Umbilical cord (tissue), 2 donors: ENCODE results near the gene CNOT3. TPM values are rescaled to one million over a fixed set of nuclear protein-coding genes. Genes with fewer than 3 reads are reported as not detected.

Experiments
- DNase-seq: peaks from one replicate; pipeline ENCODE4 v3.0.0-alpha.2; 2015; ENCODE audit warnings: low spot score
- total RNA-seq: library from RNA; depleted of rRNA; stranded (reverse); fragments of >200 nt; gene quantifications from one replicate; pipeline ENCODE4 v1.2.3, GENCODE V29; 2014; ENCODE audit warnings: low replicate concordance; ENCODE audit not compliant: insufficient read depth

CNOT3 gene
- total RNA-seq, 1 donor from 2014 or later: 2.6 TPM

DNA sequence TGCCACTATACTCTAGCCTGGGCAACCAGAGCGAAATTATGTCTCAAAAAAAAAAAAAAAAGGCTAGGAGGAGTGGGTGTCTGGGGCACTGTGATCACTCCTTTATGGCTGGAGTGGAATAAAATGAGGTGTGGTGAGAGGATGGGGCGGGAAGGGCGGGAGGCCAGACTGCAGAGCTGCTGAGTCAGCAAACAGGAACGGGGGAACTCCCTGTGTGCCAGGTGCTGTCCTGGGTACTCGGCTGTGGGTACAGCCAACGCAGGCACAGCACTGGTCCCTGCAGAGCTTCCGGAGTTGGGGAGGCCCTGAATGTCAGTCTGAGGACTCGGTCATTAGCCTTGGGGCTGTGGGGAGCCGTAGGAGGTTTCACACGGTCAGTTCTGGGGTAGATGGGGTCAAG lies 16.3 kb upstream of the CNOT3 start:
- DNase-seq: no peak

DNA sequence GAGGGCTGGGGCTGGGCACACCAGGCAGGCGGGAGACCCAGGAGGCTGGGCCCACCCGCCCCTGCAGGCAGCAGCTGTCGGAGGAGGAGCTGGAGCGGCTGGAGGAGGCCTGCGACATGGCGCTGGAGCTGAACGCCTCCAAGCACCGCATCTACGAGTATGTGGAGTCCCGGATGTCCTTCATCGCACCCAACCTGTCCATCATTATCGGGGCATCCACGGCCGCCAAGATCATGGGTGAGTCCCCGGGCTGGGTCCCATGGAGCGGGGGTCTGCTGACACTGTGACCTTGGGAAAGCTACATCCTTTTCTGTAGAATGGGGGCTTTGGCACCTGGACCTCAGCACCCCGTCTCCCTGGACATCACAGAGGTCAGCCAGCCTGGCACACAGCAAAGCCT lies 13.9 kb upstream of the CNOT3 start:
- no peak for DNase-seq

DNA sequence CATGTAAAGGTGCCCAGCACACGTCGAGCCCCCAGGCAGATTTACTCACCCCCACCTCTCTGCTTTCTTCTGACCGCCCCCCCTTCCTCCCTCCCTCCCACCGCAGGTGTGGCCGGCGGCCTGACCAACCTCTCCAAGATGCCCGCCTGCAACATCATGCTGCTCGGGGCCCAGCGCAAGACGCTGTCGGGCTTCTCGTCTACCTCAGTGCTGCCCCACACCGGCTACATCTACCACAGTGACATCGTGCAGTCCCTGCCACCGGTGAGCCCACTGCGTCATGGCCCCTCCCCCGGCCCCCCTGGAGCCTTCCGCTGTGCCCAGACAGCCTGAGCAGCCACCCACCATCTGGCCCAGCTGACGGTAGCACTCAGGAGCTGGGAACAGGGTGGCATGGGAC lies 13.2 kb upstream of the CNOT3 start:
- DNase-seq: no peak

GRCh38 chr19:54125713-54126112 lies 11.8 kb upstream of the CNOT3 start:
- no peak for DNase-seq

- no peak for DNase-seq
Measured at GRCh38 chr19:54127688-54128440, 9.7 kb upstream of the CNOT3 start.

GRCh38 chr19:54128441-54128725 lies 9.2 kb upstream of the CNOT3 start:
- no peak for DNase-seq

GRCh38 chr19:54128796-54129616 lies 8.6 kb upstream of the CNOT3 start:
- DNase-seq: no peak

GRCh38 chr19:54129617-54129996 lies 8.0 kb upstream of the CNOT3 start:
- DNase-seq: no peak

DNA sequence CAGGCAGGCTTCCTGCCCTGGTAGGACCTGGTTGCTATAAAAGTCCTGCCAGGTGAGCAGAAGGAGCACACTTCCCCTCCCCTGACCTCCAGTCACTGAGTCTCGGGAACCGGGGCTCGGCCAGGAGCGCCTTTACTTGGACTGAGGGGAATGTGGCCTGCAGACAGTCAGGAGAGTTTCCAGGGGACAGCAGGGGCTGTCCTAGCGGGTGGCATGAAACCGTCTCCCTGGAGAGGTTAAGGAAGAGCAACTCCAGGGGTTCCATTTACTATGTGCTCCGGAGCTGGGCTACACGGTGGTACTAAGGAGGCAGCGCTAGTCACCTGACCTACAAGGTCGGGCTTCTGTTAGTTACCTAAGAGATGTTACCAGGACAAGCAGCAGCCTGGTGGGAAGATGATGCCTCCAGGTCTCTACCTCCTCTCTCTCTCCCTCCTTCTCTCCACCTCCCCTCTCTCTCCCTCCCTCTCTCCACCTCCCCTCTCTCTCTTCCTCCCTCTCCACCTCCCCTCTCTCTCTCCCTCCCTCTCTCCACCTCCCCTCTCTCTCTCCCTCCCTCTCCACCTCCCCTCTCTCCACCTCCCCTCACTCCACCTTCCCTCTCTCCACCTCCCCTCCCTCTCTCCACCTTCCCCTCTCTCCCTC lies 4.1 kb upstream of the CNOT3 start:
- peak; percentile 55 for DNase-seq

DNA sequence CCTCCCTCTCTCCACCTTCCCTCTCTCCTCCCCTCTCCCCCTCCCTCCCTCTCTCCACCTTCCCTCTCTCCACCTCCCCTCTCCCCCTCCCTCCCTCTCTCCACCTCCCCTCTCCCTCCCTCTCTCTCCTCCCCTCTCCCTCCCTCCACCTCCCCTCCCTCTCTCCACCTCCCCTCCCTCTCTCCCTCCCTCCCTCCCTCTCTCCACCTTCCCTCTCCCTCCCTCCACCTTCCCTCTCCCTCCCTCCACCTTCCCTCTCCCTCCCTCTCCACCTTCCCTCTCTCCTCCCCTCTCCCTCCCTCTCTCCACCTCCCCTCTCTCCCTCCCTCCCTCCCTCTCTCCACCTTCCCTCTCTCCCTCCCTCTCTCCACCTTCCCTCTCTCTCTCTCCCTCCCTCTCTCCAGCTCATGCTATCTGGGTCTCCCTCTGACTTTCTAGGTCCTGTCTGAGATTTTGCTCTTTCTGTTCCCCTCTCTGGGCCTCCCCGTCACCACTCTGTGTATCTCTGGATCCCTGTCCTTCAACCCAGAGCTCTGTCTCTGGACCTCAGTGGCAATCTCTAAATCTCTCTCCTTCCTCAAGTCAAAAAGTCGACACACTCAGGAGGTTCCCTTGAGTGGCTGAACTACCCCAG lies 3.5 kb upstream of the CNOT3 start:
- no peak for DNase-seq

DNA sequence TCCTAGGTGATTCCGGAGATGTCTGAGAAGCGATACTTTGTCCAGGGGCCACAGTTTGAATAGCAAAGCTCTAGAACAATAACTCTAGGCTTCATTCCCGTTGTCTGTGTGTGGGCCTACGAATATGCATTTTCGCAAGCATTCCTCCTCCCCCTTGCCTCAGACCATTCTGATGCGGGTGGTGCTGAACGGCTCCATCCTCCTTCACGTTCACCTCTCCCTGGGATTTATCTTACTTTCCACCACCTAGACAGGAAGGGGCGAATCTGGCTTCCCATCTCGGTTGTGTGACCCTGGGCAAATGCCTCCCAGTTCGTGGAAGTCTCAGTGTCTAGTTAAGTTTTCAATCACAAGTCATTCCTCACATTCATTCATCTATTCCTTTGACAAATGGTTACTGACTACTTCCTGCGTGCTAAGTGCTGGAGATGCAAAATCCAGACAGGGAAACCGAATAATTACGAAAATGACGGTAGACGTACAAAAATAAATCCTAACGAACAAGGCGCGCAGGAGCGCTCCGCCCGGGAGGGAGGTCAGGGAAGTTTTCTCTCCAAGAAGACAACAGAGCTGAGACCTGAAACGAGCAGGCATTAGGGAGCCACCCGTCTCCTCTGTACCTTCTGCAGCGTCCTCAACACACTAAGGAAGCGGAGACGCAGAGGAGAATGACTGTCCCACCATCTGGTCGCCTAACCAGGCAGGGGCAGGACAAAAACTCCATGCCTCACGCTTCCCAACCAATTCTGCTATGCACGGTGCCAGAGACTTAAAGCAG lies 1.3 kb upstream of the CNOT3 start:
- no peak for DNase-seq

- peak; percentile 100 for DNase-seq
Measured at GRCh38 chr19:54136864-54137698, 481 bp upstream of the CNOT3 start.

DNA sequence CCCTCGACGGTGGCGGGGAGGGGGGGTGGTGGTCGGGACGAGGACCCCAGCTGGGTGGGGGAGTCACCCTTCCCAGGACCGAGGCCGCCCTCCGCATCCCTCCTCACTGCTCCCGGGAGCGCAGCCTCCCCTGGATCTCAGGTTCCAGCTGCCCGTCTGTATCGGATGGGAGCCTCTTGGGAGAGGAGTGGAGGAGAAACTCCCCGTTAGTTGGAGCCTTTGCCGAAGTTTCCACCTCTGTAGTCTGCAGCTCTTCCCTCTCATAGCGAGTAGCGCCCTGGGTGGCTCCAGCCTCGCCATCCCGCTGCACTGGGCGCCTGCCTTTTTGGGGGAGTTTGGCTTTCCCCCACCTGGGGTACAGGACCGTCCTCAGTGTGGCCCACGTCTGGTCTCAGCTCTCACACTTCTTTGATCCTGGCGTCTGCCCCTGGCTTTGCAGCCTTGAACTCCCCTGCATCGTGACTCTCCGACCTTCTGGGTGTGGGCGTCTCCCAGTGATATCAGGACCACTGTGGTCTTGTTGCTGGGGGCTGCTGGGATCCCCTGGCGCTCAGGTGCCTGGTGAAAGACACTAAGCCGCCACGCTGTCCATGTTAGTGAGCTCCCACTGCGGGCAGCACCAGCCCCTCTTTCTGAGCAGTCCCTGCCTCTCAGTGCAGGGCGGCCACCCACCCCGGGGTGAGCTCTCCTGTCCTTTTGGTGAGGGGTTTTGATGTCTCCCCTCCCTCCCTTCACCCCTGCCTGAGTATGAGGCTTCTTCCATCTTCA lies 1.1 kb downstream of the CNOT3 start:
- no peak for DNase-seq

GRCh38 chr19:54141356-54141755 lies 3.8 kb downstream of the CNOT3 start:
- no peak for DNase-seq

DNA sequence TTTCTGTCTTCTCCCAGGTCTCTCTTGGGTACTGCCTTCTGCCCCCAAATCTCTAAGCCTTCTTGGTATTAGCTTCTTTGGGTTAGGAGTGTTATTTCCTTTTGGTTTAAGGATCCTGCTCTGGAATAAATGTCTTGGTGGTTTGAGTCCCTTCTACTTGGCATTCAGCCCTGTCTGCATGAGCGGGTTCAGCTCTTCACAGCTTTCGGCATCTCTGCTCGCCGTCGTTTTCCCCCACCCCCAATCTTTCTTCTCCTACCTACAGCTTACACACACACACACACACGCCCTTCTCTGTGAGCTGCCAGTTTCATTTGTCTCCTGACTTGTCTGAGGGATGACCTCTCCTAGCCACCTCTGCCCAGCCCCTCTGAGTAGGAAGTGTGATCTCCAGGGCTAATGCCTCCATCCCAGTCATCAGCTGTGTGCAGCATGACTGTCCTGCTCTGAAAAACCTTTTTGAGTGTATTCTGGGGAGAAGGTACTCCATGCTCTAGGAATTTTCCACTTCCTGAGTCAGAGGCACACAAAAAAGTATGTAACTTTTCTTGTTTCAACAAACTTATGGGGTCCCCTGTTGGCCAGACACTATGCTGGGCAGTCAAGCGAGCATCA lies 4.7 kb downstream of the CNOT3 start:
- no peak for DNase-seq

GRCh38 chr19:54145541-54146158 lies 8.1 kb downstream of the CNOT3 start:
- DNase-seq: no peak

- DNase-seq: no peak
Measured at GRCh38 chr19:54147676-54148075, 10.1 kb downstream of the CNOT3 start.

DNA sequence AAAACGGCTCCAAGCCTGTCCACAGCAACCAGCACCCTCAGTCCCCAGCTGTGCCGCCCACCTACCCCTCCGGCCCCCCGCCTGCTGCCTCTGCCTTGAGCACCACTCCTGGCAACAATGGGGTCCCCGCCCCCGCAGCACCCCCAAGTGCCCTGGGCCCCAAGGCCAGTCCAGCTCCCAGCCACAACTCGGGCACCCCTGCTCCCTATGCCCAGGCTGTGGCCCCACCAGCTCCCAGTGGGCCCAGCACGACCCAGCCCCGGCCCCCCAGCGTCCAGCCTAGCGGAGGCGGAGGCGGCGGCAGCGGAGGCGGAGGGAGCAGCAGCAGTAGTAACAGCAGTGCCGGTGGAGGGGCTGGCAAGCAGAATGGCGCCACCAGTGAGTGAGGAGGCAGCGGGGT lies 10.6 kb downstream of the CNOT3 start:
- no peak for DNase-seq
